GM19455 (cell line): ENCODE results near the gene PBRM1.

Source experiments
- ATAC-seq: cut with Tn5 transposase; IDR thresholded peaks from one replicate; pipeline ENCODE4 v1.9.1; 2021; ENCODE audit not compliant: unreplicated experiment

Gene PBRM1

DNA sequence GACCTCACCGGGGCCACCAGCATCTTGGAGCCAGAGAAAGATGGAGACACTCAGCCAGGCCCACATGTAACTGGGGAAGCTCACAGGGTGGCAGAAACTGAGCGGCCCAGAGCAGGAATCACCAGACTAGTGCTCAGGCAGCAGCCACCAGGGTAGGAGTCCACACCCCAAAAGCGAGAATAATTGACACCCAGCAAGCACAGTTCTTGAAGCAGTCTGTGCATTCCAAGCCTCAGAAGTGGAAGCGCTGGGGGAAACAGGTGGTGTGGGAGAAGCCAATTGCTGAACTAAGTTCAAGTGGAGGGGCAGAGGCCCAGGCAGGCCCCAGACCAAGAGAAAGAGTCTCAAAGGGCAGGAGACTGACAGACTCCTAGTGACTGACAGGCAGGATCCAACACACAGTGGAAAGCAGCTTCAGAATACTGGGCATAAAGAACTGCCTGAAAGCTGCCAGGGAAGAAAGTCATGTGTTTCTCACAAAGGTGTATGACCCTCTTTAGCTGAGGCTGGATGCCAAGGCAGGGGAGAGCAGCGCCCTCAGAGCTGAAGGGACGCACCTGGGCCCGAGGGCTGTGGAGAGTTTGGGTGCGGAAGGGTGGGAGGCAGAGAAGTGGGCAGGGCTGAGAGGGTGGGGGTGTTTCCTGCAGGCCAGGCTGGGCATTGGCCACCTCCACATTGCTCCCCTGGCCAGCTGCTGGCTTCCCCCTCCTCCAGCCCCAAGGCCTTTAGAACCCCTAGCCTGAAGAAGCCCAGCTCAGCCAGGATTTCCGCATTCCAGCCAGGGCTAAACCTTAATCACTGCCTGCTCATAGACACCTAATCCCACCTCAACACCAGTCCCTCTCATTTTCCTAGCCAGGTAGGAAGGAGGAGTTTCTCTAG lies 159.8 kb downstream of the PBRM1 start:
- no peak for ATAC-seq

DNA sequence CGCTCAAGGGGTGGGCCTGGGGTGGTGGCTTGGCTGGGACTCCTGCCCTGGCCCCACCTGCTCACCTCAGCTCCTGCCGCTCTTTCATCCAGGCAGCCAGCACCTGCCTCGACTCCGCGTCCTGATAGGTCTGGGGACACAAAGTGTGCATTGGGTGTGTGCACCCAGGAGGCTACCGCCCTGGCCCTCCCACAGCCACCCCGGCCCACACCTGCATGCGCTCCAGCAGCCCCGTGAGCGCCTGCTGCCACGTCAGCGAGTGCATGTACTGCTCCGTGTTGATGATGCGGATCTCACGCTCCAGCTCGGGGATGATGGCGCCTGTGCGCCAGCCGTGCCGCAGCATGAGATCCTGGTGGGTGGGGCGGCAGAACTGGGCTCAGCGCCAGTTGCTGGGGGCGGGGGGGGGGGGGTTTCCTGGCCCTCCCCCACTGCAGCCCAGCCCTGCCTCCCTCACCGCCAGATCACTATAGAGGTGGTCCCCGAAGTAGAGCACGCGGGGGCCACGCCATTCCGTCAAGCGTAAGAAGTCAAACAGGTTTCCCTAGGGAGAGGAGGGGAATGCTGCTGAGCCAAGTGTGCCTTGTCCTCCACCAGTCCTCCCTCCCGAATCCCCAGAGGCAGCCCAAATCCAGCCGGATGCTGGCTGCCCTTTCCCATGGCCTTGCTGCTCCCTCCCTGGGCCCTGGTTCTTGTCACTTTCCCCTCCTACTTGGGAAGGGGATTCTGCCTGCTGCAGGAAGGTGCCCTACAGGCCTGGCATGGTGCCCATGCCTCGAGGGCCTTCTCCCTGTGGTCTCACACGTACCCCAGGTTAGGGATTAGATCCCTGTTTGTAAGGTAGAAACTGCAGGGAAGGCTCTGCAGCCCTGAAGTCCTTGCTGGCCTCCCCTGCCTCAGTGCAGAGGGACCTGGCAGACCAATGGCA lies 160.7 kb downstream of the PBRM1 start:
- no peak for ATAC-seq

DNA sequence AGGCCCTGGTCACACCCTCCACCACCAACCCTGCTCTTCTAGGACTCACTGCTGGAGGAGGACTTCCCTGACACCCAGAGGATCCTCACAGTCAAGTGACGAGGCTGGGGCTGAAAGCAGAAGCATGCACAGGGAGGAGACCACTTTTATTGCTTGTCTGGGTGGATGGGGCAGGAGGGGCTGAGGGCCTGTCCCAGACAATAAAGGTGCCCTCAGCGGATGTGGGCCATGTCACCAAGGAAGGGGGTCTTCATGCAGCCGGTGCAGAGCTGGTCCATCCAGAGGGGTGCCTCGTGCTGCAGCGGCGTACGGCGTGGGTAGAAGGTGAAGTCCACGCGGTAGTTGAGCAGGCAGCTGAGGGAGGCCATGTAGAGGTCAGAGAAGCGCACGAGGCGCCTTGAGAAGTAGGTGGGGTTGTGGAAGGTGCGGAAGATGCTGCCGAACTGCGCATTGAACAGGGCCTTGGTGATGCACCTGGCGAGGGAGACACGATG lies 161.4 kb downstream of the PBRM1 start:
- ATAC-seq = no peak

DNA sequence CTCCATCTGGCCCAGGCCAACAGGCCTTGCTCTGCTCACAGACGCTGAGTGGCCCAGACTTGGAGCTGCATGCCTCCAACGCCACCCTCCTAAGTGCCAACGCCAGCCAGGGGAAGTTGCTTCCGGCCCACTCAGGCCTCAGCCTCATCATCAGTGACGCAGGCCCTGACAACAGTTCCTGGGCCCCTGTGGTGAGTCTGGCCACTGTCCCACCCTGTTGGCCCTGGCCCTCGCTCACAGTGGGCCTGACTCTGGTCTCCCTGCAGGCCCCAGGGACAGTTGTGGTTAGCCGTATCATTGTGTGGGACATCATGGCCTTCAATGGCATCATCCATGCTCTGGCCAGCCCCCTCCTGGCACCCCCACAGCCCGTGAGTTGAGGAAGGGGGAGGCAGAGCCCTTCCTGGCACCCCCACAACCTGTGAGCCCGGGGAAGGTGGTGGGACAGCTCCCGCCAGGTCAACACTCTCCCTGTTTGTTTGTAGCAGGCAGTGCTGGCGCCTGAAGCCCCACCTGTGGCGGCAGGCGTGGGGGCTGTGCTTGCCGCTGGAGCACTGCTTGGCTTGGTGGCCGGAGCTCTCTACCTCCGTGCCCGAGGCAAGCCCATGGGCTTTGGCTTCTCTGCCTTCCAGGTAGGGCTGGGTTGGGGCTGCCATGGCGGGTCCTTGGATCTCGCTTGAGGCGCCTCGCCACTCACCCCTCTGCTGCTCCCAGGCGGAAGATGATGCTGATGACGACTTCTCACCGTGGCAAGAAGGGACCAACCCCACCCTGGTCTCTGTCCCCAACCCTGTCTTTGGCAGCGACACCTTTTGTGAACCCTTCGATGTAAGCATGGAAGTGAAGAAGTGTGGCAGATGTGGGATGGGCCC lies 162.1 kb downstream of the PBRM1 start:
- ATAC-seq = no peak

DNA sequence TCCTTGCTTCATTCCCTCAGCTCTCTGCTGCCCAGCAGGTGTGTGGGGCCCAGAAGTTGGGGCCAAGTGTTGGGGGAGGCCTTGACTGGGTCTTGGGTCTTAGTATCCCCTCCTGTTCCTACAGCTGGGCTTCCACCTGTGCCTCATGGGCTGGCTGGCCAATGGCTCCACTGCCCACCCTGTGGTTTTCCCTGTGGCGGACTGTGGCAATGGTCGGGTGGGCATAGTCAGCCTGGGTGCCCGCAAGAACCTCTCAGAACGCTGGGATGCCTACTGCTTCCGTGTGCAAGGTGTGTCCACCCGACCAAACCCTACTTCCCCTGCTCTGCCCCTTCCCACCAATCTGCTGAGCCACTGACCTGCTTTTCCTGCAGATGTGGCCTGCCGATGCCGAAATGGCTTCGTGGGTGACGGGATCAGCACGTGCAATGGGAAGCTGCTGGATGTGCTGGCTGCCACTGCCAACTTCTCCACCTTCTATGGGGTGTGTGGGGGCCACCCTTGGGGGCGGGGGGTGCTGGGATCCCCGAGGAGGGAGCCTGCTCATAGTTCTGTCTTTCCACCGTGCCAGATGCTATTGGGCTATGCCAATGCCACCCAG lies 163.0 kb downstream of the PBRM1 start:
- no peak for ATAC-seq

DNA sequence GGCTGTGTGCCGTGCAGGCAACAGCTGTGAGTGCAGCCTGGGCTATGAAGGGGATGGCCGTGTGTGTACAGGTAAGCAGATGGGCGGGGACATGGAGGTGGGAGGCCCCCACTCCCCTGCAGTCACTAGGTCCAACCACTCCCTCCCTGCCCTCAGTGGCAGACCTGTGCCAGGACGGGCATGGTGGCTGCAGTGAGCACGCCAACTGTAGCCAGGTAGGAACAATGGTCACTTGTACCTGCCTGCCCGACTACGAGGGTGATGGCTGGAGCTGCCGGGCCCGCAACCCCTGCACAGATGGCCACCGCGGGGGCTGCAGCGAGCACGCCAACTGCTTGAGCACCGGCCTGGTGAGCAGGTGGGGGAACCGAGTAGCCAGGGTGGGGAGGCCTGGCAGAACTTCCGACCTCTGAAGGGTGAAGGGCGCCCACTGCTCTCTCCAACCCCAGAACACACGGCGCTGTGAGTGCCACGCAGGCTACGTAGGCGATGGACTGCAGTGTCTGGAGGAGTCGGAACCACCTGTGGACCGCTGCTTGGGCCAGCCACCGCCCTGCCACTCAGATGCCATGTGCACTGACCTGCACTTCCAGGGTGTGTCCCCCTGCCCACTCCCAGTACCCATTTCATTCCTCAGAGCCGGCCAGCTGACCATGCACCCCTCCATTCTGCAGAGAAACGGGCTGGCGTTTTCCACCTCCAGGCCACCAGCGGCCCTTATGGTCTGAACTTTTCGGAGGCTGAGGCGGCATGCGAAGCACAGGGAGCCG lies 163.6 kb downstream of the PBRM1 start:
- no peak for ATAC-seq

DNA sequence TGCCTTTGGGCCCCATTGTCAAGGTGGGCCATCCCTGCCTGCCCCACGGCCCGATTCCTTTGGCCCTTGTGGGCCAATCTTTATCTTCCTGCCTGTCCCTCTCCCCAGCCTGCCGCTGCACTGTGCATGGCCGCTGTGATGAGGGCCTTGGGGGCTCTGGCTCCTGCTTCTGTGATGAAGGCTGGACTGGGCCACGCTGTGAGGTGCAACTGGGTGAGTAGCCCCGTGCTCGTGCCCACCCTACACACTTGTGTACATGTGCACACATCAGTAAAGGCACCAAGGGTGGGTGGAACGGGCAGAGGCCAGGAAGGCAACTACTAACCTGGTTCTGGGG lies 164.3 kb downstream of the PBRM1 start:
- no peak for ATAC-seq

DNA sequence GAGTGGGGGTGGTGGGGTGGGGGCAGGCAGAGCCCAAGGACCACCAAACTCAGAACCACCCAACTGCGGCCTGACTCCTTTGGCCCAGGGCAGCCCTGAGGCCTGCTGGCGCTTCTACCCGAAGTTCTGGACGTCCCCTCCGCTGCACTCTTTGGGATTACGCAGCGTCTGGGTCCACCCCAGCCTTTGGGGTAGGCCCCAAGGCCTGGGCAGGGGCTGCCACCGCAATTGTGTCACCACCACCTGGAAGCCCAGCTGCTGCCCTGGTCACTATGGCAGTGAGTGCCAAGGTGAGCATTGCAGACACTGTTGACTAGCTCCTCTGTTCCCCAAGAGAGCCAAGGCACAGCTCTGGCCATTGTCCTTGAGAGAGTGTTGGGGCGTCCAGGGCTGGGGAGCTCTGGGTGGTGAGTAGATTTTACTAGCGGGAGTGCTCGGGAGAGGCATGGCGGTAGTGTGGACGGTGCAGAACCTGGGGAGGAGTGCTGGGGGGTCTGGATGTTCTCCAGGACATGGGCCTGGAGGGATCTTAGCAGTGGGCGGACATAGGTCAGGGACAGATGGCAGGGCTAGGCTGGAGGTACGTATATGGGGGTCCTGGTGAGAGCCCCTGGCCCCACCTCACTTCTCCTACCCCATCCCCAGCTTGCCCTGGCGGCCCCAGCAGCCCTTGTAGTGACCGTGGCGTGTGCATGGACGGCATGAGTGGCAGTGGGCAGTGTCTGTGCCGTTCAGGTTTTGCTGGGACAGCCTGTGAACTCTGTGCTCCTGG lies 164.8 kb downstream of the PBRM1 start:
- no peak for ATAC-seq

DNA sequence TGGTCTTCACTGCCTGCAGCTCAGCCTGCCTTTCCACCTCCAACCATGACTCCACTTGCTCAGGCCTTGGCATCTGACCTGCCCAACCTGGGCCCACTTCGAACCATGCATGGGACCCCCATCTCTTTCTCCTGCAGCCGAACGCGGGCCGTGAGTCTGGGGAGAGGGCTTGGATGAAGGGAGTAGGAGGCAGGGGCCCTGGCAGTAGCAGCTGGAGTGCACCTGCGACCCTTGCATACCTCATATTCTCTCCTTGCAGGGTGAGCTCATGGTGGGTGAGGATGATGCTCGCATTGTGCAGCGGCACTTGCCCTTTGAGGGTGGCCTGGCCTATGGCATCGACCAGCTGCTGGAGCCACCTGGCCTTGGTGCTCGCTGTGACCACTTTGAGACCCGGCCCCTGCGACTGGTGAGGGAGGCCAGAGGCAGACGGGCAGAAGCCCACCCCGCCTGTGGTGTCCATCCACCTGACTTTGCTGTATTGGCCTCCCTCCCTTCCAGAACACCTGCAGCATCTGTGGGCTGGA lies 165.5 kb downstream of the PBRM1 start:
- no peak for ATAC-seq

DNA sequence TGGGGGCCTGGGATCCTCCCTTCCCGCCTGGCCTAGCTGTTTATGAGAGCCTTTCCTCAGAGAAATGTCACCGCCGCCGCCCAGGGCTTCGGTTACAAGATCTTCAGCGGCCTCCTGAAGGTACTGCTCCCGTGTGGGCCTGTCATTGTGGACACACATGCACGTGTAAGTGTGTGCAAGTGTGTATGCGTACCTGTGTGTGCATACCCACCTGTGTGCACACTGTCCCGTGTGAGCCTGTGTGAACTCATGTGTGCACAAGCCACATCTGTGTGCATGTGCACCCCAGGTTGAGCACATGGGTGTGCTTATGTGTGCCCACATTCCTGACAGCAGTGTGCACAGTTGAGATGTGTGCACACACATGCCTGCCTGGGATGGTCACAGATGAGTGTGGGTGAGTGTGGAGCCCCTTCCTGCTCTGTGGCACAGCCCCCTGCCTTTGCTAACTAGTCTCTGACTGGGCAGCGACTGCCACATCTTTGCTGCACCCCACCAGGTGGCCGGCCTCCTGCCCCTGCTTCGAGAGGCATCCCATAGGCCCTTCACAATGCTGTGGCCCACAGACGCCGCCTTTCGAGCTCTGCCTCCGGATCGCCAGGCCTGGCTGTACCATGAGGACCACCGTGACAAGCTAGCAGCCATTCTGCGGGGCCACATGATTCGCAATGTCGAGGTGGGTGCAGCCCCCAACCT lies 166.1 kb downstream of the PBRM1 start:
- ATAC-seq = no peak

DNA sequence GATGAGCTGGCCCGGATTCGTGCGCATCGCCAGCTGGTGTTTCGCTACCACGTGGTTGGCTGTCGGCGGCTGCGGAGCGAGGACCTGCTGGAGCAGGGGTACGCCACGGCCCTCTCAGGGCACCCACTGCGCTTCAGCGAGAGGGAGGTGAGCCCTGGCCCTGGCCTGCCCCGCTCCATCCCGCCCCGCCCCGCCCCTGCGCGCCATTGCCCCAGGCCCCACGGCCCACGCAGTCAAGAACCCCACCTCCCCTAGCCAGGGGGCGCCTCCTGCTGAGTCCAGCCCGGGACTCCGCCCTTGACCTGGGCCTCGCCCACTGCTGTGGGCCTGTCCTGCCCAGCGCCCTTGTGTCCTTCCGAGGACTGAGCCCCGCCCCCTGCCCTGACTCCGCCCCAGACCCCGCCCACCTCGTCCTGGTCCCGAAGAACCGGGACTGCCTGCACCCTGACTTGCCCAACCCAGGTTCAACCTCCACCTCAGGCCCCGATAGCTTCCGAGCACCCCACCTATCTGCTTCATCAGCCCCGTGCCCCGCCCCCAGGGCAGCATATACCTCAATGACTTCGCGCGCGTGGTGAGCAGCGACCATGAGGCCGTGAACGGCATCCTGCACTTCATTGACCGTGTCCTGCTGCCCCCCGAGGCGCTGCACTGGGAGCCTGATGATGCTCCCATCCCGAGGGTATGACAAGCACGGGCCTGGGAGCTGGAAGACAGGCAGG lies 166.8 kb downstream of the PBRM1 start:
- no peak for ATAC-seq

DNA sequence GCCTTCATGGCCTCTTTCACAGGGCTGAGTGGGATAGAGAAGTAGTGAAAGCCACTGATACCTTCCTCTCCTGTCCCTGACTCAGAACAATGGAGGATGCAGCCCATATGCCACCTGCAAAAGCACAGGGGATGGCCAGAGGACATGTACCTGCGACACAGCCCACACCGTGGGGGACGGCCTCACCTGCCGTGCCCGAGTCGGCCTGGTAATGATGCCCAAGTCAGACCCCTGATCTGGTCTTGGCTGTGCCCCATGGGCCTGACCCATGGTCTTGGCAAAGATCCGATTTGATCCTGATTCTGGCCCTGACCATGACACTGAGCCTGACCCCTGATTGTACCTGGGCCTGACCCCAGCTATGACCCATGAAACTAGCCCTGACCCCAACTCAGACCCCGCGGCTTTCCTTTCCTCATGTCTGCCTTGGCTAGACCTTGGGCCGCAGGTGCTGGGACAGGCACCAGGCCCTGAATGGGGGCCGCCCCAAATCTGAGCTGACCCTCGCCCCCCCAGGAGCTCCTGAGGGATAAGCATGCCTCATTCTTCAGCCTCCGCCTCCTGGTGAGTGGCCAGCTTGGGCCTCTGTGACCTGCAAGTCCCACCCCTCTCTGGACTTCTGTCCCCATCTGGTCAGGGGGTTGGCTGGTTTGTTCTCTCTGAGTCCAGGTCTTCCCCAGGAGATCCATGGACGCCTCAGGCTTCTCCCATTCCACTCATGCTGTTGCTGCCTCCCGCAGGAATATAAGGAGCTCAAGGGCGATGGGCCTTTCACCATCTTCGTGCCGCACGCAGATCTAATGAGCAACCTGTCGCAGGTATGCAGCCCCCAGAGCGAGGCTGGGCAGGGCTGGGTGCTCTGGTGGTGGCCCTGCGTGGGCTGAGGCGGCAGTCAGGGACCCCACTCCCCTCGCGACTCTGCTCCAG lies 167.7 kb downstream of the PBRM1 start:
- no peak for ATAC-seq

DNA sequence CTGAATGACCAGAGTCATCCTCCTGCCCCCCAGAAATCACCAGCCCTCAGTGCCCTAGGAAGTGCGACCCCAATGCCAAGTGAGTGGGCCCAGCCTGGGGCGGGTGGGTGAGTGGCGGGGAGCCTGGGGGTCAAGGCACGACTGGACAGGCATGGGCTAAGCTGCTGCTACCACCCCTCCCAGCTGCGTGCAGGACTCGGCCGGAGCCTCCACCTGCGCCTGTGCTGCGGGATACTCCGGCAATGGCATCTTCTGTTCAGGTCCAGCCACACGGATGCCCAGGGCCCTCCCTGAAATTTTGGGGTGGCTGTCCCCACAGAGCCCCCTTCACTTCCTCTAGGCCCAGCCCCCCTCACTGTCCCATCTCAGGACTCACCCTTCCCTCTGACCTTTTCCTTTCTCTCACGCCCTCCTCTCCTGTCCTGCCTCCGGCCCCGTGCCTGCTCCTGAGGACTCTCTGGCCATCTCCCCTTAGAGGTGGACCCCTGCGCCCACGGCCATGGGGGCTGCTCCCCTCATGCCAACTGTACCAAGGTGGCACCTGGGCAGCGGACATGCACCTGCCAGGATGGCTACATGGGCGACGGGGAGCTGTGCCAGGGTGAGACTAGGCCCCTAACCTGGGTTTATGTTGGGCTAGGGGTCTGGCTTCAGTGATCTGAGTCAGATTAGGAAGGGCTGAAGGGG lies 169.1 kb downstream of the PBRM1 start:
- no peak for ATAC-seq

DNA sequence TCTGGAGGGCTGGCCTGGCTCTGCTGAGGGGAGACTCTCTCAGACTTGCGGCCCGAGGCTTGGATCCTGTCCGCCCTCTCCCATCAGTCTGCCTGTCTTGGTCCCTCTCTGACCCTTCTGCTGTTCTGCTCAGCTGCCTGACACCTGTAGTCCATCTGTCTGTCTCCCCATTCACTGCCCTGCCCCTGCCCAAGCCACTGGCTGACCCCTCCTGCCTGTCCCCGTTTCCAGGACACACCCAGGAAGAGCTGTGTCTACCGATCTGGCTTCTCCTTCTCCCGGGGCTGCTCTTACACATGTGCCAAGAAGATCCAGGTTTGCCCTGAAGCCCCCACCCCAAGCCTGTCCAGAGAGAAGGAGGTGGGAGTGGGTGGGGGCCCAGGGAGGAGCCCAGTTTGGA lies 170.5 kb downstream of the PBRM1 start:
- ATAC-seq = no peak

DNA sequence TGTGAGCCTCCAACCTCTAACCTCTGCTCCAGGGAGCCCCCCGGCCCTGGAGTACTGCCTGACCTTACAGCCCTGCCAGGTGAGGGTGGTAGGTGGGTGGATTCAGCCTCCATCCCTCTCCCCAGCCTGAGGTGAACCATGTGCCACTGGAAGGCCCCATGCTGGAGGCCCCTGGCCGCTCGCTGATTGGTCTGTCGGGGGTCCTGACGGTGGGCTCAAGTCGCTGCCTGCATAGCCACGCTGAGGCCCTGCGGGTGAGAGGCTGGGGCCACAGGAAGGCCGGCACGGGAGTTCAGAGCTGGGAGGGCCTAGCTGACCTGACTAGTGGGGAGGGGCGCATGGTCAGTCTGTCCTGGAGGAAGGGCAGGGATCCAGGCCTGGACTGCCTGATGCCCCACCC lies 171.1 kb downstream of the PBRM1 start:
- ATAC-seq = no peak

DNA sequence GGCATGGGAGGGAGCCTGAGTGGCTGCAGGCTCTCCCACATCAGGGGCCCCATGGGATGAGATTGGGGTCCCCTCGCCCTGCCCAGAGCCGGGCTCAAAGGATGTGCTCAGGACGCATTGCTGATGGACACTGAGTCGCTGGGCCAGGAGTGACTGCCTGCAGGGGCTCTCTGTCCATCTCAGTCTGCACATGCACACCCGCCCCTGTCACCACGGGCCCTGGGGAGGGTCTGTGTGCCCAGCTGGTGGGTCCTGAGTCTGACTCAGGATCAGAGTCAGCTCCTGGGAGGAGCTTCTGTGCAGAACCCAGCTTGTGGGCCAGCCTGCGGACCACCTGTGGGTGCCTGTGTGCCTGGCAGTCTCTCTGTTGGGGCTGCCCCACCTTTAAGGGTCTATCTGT lies 172.4 kb downstream of the PBRM1 start:
- no peak for ATAC-seq
